OCI-LY7 (cell line): Measurements from ENCODE around the gene SCUBE2. TPM values are rescaled to one million over a fixed set of nuclear protein-coding genes. Genes with fewer than 3 reads are reported as not detected.

ENCODE experiments used
- BruUV-seq: library from RNA; stranded (reverse); fragments of 400-500 nt; replicated peaks from 2 replicates; lab custom pipeline; 2021; lab: Mats Ljungman, UMichigan
- CTCF ChIA-PET: fragments of 300-600 bp; sonication (Branson Sonifier 250); formaldehyde crosslinking; loops from one replicate; lab custom pipeline; 2022; ENCODE audit warnings: antibody characterized with exemption; ENCODE audit not compliant: unreplicated experiment; lab: Charles Lee
- POLR2A ChIA-PET: fragments of 300-600 bp; sonication (Branson Sonifier 250); formaldehyde crosslinking; loops from one replicate; lab custom pipeline; 2022; ENCODE audit warnings: antibody characterized with exemption; lab: Charles Lee
- DNase-seq: peaks from one replicate; pipeline ENCODE4 v3.0.0-alpha.2; 2015; ENCODE audit warnings: low spot score
- H2AFZ ChIP-seq: fragments of 200-600 bp; sonication (generic), shearing (Covaris generic); 2 replicates; pipeline ENCODE4 v1.6.1; 2014; ENCODE audit warnings: mild to moderate bottlenecking, antibody characterized with exemption, low read length, moderate library complexity
- H3K27ac ChIP-seq: fragments of 200-600 bp; sonication (generic); 2 replicates; pipeline ENCODE4 v1.5.1; 2014; ENCODE audit warnings: mixed run types, low read depth, mild to moderate bottlenecking, moderate library complexity, low read length, inconsistent platforms; ENCODE audit not compliant: poor library complexity, severe bottlenecking
- H3K36me3 ChIP-seq: fragments of 200-600 bp; sonication (generic); 2 replicates; pipeline ENCODE4 v1.6.1; 2014; ENCODE audit warnings: mild to moderate bottlenecking, antibody characterized with exemption, low read length, moderate library complexity, mixed read lengths; ENCODE audit not compliant: insufficient read depth
- H3K4me1 ChIP-seq: fragments of 200-600 bp; sonication (generic); 2 replicates; pipeline ENCODE4 v1.5.1; 2014; ENCODE audit warnings: mild to moderate bottlenecking, low read length; ENCODE audit not compliant: insufficient read depth, poor library complexity, severe bottlenecking
- H3K4me2 ChIP-seq: fragments of 200-600 bp; sonication (generic); 2 replicates; pipeline ENCODE4 v1.6.1; 2014; ENCODE audit warnings: mild to moderate bottlenecking, low read length
- H3K4me3 ChIP-seq: fragments of 200-600 bp; sonication (generic); 2 replicates; pipeline ENCODE4 v1.5.1; 2014; ENCODE audit warnings: mild to moderate bottlenecking, low read depth, low read length; ENCODE audit not compliant: poor library complexity, severe bottlenecking
- H3K79me2 ChIP-seq: fragments of 200-600 bp; sonication (generic); 2 replicates; pipeline ENCODE4 v1.6.1; 2016; ENCODE audit warnings: low read depth, mild to moderate bottlenecking, low read length, moderate library complexity, mixed read lengths; ENCODE audit not compliant: insufficient read depth
- H3K9me2 ChIP-seq: fragments of 200-600 bp; sonication (generic); 2 replicates; pipeline ENCODE4 v1.6.1; 2016; ENCODE audit warnings: mild to moderate bottlenecking, low read length, mixed read lengths; ENCODE audit not compliant: insufficient read depth
- H3K9me3 ChIP-seq: fragments of 200-600 bp; sonication (generic); 2 replicates; pipeline ENCODE4 v1.6.1; 2014; ENCODE audit warnings: mild to moderate bottlenecking, mixed run types, low read length, mixed read lengths
- H4K20me1 ChIP-seq: fragments of 200-600 bp; sonication (generic); 2 replicates; pipeline ENCODE4 v1.6.1; 2014; ENCODE audit warnings: mild to moderate bottlenecking, antibody characterized with exemption, low read length, moderate library complexity, mixed read lengths; ENCODE audit not compliant: insufficient read depth
- CTCF ChIP-seq: fragments of 200-600 bp; sonication (generic); conservative IDR thresholded peaks from 2 replicates; pipeline ENCODE4 v1.5.1; 2014; ENCODE audit warnings: mild to moderate bottlenecking, antibody characterized with exemption, low read length, moderate library complexity, mixed read lengths
- EZH2phosphoT487 ChIP-seq: fragments of 200-600 bp; sonication (generic); IDR thresholded peaks from 2 replicates; pipeline ENCODE4 v1.6.1; 2018; ENCODE audit warnings: low read depth, borderline replicate concordance, mild to moderate bottlenecking, mixed run types, antibody characterized with exemption, low read length, moderate library complexity, mixed read lengths
- intact Hi-C: fragments of 100-400 bp; cut with micrococcal nuclease; formaldehyde crosslinking; loops from one replicate; pipeline ENCODE4 v1.10.0; 2022; ENCODE audit not compliant: unreplicated experiment
- total RNA-seq, 2 experiments: library from RNA; depleted of rRNA in 1 of 2; stranded (reverse); fragments of >200 nt in 1 of 2; shearing (Covaris generic) in 1 of 2; gene quantifications; 2 replicates each; pipeline ENCODE4 v1.2.3, GENCODE V29; 2014 to 2022

The SCUBE2 gene
- total RNA-seq, 2 experiments from 2014 or later: not detected

DNA sequence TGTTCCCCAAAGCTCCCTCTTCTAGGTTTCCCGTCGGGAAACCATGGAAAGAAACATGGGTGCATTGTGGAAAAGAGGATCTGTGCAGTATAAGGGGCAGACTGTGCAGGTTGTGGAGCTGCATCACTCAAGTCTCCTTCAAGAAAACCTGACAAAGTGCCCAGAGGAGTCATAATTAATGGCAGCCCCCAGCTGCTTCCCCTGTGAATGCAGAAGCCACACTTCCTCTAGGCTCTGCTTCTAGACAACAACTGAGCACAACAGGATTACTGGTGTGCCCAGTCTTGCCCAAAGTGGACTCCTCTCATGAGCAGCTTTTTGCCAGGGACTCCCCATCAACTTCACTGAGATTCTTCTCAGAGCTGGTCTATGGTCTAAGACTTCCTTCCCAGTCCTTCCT is 42.6 kb upstream of the SCUBE2 start:
- no peak for TF ChIP-seq EZH2phosphoT487
- no peak for TF ChIP-seq CTCF
- H4K20me1 ChIP-seq: no peaks in the 10 kb centered on the region
- no peak overlapping the region for H3K27ac ChIP-seq
- ChIA-PET POLR2A (interaction anchor here (0.5 to 1.5 kb wide), 2 partner anchors 15 to 16 kb away, joined by 3 to 11 read pairs; no protein-coding TSS in a partner anchor), CTCF (no interaction called here)
- no peaks in the 10 kb centered on the region for H3K9me3 ChIP-seq
- no peak overlapping the region for H3K4me3 ChIP-seq
- H3K9me2 ChIP-seq: no peaks in the 10 kb centered on the region
- no peak for DNase-seq
- no peaks in the 10 kb centered on the region for H3K79me2 ChIP-seq
- intact Hi-C loops: no loop called here
- H3K4me2 ChIP-seq: no peak overlapping the region
- no peaks in the 10 kb centered on the region for H3K36me3 ChIP-seq
- H2AFZ ChIP-seq: no peak overlapping the region
- BruUV-seq: no TSS peak
- H3K4me1 ChIP-seq: no peaks in the 10 kb centered on the region

DNA sequence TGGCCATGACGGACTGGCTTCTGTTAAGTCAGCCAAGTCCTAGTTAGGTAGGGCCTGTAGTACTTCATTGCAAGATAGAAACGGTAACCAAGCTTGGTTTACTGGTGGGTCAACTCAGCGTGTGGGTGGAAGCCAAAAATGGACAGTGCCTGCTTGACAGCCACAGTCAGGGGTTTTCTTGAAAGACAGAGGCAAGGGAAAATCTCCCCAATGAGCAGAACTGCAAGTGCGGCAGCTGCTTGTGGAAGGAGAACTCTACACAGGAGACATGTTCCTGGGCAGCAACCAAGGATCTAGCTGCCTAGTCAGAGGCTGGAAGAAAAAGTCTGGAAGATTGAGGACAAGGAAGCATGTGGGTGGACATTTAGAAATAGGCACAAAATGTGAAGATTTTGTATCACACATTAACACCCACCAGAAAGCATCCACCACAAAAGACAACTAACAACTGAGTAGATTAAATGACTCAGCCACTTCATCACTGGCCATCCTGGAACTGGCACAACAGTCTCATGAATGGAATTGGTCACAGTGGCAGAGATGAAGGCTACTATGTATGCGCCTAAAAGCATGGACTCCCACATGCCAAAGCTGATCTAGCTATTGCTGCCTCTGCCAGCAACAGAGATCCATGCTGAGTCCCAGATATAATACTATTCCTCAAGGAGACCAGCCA is 40.9 kb upstream of the SCUBE2 start:
- Histone ChIP-seq H3K4me1 (no peaks in the 10 kb centered on the region), H2AFZ (no peak overlapping the region), H3K4me3 (no peak overlapping the region), H4K20me1 (no peaks in the 10 kb centered on the region), H3K9me3 (no peaks in the 10 kb centered on the region), H3K36me3 (no peaks in the 10 kb centered on the region), H3K9me2 (no peaks in the 10 kb centered on the region), H3K27ac (no peak overlapping the region), H3K79me2 (no peaks in the 10 kb centered on the region), H3K4me2 (no peak overlapping the region)
- intact Hi-C loops: no loop called here
- CTCF ChIA-PET: no interaction called here
- no peak for TF ChIP-seq CTCF
- TF ChIP-seq EZH2phosphoT487: no peak
- POLR2A ChIA-PET: interaction anchor here (1.1 to 1.5 kb wide), 2 partner anchors 17 to 374 kb away, joined by 3 read pairs; no protein-coding TSS in a partner anchor
- BruUV-seq: no TSS peak
- DNase-seq: no peak

- Histone ChIP-seq H3K4me2 (no peak overlapping the region), H4K20me1 (no peaks in the 10 kb centered on the region), H3K27ac (no peak overlapping the region), H3K4me3 (no peak overlapping the region), H3K4me1 (no peaks in the 10 kb centered on the region), H3K9me2 (no peaks in the 10 kb centered on the region), H3K79me2 (no peaks in the 10 kb centered on the region), H3K36me3 (no peaks in the 10 kb centered on the region), H3K9me3 (no peaks in the 10 kb centered on the region), H2AFZ (no peak overlapping the region)
- no peak for TF ChIP-seq EZH2phosphoT487
- TF ChIP-seq CTCF: no peak
- BruUV-seq: no TSS peak
- intact Hi-C loops: no loop called here
- ChIA-PET POLR2A (interaction anchor here (0.5 to 1.0 kb wide), 2 partner anchors 14 to 183 kb away, joined by 3 to 5 read pairs; no protein-coding TSS in a partner anchor), CTCF (no interaction called here)
- no peak for DNase-seq
These were observed 38.9 kb upstream of the SCUBE2 start for GRCh38 chr11:9130297-9130696.
